ENCODE results near the gene EPS8.

GRCh38 chr12:15772405-15773018 lies 16.7 kb downstream of the EPS8 start:
- TF ChIP-seq, protein P1, sequence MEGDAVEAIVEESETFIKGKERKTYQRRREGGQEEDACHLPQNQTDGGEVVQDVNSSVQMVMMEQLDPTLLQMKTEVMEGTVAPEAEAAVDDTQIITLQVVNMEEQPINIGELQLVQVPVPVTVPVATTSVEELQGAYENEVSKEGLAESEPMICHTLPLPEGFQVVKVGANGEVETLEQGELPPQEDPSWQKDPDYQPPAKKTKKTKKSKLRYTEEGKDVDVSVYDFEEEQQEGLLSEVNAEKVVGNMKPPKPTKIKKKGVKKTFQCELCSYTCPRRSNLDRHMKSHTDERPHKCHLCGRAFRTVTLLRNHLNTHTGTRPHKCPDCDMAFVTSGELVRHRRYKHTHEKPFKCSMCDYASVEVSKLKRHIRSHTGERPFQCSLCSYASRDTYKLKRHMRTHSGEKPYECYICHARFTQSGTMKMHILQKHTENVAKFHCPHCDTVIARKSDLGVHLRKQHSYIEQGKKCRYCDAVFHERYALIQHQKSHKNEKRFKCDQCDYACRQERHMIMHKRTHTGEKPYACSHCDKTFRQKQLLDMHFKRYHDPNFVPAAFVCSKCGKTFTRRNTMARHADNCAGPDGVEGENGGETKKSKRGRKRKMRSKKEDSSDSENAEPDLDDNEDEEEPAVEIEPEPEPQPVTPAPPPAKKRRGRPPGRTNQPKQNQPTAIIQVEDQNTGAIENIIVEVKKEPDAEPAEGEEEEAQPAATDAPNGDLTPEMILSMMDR (conservative IDR thresholded peaks at IDR 0.05; ENCODE audit: low read length): peak; percentile 67
- TF ChIP-seq EZH2phosphoT487 (IDR thresholded peaks at IDR 0.05; ENCODE audit: borderline replicate concordance): no peak
